ENCODE data around the gene RSRC2. TPM values are rescaled to one million over a fixed set of nuclear protein-coding genes. Genes with fewer than 3 reads are reported as not detected.

Gene RSRC2
- total and polyA plus RNA-seq, 10 of the 15 experiments (the other 5 are each of a cell fraction or from before 2014, with no cell fraction given) = 49.8 to 112 (median 60.6) TPM

DNA sequence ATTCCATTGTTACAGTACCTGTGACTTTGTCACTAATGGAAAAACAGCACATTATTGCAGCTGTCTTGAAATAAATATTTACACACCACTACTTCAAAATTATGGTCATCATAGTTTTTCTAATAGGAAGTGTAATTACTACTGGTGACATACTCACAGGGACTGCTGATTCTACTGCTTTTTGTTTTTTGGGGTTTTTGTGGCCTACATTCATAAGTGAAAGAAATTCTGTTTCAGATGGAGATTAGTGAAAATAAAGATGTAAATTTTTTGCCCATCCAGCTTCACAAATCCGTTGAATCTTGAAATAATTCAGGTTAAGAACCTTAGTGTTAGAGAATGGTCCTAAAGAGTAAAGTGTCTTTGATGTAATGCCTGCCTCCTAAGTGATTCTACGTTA is 17.8 kb upstream of the RSRC2 start (continued):
- TF ChIP-seq SUPT20H (IDR thresholded peaks at IDR 0.05; ENCODE audit: borderline replicate concordance, control insufficient read depth, low read depth, low read length) (no peak), ZBTB11 (CRISPR knock-in tag; IDR thresholded peaks at IDR 0.05) (no peak)

- no peak for DNase-seq (ENCODE audit: low read depth, low spot score)
- Histone ChIP-seq H3K9ac (ENCODE audit: control insufficient read depth, insufficient read depth, low read length) (no peak overlapping the region), H2AFZ (ENCODE audit: control insufficient read depth, low read depth, low read length) (no peak overlapping the region), H3K4me3 (no peak overlapping the region), H3K27me3 (replicated peaks in 1 of 2; ENCODE audit: control insufficient read depth in 2 of 2, insufficient read depth in 2 of 2, low read length in 1 of 2) (no peaks in the 10 kb centered on the region), H3K4me1 (ENCODE audit: control insufficient read depth, insufficient read depth, low read length) (no peaks in the 10 kb centered on the region), H3K36me3 (ENCODE audit: control insufficient read depth in 2 of 2, insufficient read depth in 2 of 2, low read length in 1 of 2) (peaks cover 4 to 16% of the 10 kb centered on the region in 2 experiments), H3K4me2 (ENCODE audit: control insufficient read depth, insufficient read depth) (no peak overlapping the region), H3K79me2 (ENCODE audit: control insufficient read depth, insufficient read depth, low read length) (no peaks in the 10 kb centered on the region; the same call in 1 of the 2 replicates), H4K20me1 (ENCODE audit: control insufficient read depth, insufficient read depth) (no peaks in the 10 kb centered on the region), H3K27ac (ENCODE audit: control insufficient read depth, insufficient read depth) (no peak overlapping the region), H3K9me3 (replicated peaks; ENCODE audit: control insufficient read depth, insufficient read depth, low read length) (no peaks in the 10 kb centered on the region)
- ChIA-PET SMC1A (ENCODE audit: uncharacterized antibody, unreplicated experiment) (interaction anchor here (1.2 to 2.3 kb wide), 6 partner anchors 8 to 700 kb away, joined by 3 to 10 read pairs (median 6); no protein-coding TSS in a partner anchor), CTCF (interaction anchor here (0.7 to 1.5 kb wide), 4 partner anchors 13 to 346 kb away, joined by 3 to 7 read pairs (median 4); no protein-coding TSS in a partner anchor), RAD21 (ENCODE audit: unreplicated experiment) (interaction anchor here (0.8 kb wide), 1 partner anchor 40 kb away, joined by 3 read pairs; no protein-coding TSS in a partner anchor), POLR2A (interaction anchor here (0.5 to 2.2 kb wide), 8 partner anchors 9 to 441 kb away, joined by 3 to 7 read pairs (median 3); no protein-coding TSS in a partner anchor)
- FAIRE-seq = no peak
- in situ Hi-C loops (cut with MboI) (no loop called here), intact Hi-C loops (cut with micrococcal nuclease; ENCODE audit: unreplicated experiment) (no loop called here)
- no TSS peak for BruUV-seq (replicated peaks)
- ATAC-seq = no peak
- 98% methylated on average over 5 of the region's 5 CpGs for WGBS (ENCODE audit: insufficient coverage, insufficient replicate concordance, low lambda C conversion rate, missing lambda C conversion rate)
- TF ChIP-seq NR2F1 (conservative IDR thresholded peaks at IDR 0.05) (no peak), CBX5 (IDR thresholded peaks at IDR 0.05; ENCODE audit: low read depth) (no peak)
Measured at GRCh38 chr12:122538496-122538895, 11.8 kb upstream of the RSRC2 start.
